ENCODE data around the gene CHL1. TPM values are rescaled to one million over a fixed set of nuclear protein-coding genes. Genes with fewer than 3 reads are reported as not detected.

Gene CHL1
- total RNA-seq, 4 donors from 2014 or later, result 2.6 to 64.8 (median 17.7) TPM

- TF ChIP-seq CTCF (IDR thresholded peaks at IDR 0.05) (no peak), POLR2A (IDR thresholded peaks at IDR 0.05) (no peak)
- intact Hi-C loops (cut with DNase I; ENCODE audit: low total_unique reads), result no loop called here
- no peak for DNase-seq
These were observed 177.9 kb downstream of the CHL1 start for GRCh38 chr3:374459-374858.

GRCh38 chr3:377158-377561 lies 180.6 kb downstream of the CHL1 start:
- DNase-seq, result no peak
- no peaks in the 10 kb centered on the region for H3K9me3 ChIP-seq
- H3K27me3 ChIP-seq, result no peaks in the 10 kb centered on the region
- no peaks in the 10 kb centered on the region for H3K4me1 ChIP-seq
- intact Hi-C loops (cut with DNase I; ENCODE audit: low total_unique reads), result no loop called here
- H3K4me3 ChIP-seq, result no peak overlapping the region
- no peaks in the 10 kb centered on the region for H3K36me3 ChIP-seq
- no peak overlapping the region for H3K27ac ChIP-seq
- TF ChIP-seq POLR2A (IDR thresholded peaks at IDR 0.05) (no peak), CTCF (IDR thresholded peaks at IDR 0.05) (peak; percentile 37 to 44 (median 40))

More at GRCh38 chr3:374459-374858, 177.9 kb downstream of the CHL1 start:
- H3K9me3 ChIP-seq, result no peaks in the 10 kb centered on the region
- no peak overlapping the region for H3K4me3 ChIP-seq
- H3K27me3 ChIP-seq, result no peaks in the 10 kb centered on the region
- no peak overlapping the region for H3K27ac ChIP-seq
- H3K36me3 ChIP-seq, result no peaks in the 10 kb centered on the region
- no peaks in the 10 kb centered on the region for H3K4me1 ChIP-seq

GRCh38 chr3:380801-381200 lies 184.2 kb downstream of the CHL1 start:
- H3K27ac ChIP-seq, result no peak overlapping the region
- intact Hi-C loops (cut with DNase I; ENCODE audit: low total_unique reads), result no loop called here
- H3K4me3 ChIP-seq, result no peak overlapping the region
- H3K27me3 ChIP-seq, result no peaks in the 10 kb centered on the region
- H3K36me3 ChIP-seq, result no peaks in the 10 kb centered on the region
- DNase-seq, result no peak
- no peaks in the 10 kb centered on the region for H3K4me1 ChIP-seq
- TF ChIP-seq POLR2A (IDR thresholded peaks at IDR 0.05), result no peak
- TF ChIP-seq CTCF (IDR thresholded peaks at IDR 0.05), result no peak
- H3K9me3 ChIP-seq, result no peaks in the 10 kb centered on the region

- peak overlapping the region in 1 of 2 donors; percentile 21 for H3K27ac ChIP-seq
These were observed 188.6 kb downstream of the CHL1 start for GRCh38 chr3:385151-385550.

GRCh38 chr3:394775-395174 lies 198.2 kb downstream of the CHL1 start:
- H3K36me3 ChIP-seq, result no peaks in the 10 kb centered on the region
- intact Hi-C loops (cut with DNase I; ENCODE audit: low total_unique reads), result no loop called here
- no peak overlapping the region for H3K4me3 ChIP-seq
- H3K4me1 ChIP-seq, result no peaks in the 10 kb centered on the region
- DNase-seq, result no peak
- no peak overlapping the region for H3K27ac ChIP-seq
- TF ChIP-seq CTCF (IDR thresholded peaks at IDR 0.05), result no peak
- no peak for TF ChIP-seq POLR2A (IDR thresholded peaks at IDR 0.05)
- H3K9me3 ChIP-seq, result no peaks in the 10 kb centered on the region
- H3K27me3 ChIP-seq, result no peaks in the 10 kb centered on the region

More at GRCh38 chr3:385151-385550, 188.6 kb downstream of the CHL1 start:
- intact Hi-C loops (cut with DNase I; ENCODE audit: low total_unique reads), result no loop called here
- TF ChIP-seq POLR2A (IDR thresholded peaks at IDR 0.05) (no peak), CTCF (IDR thresholded peaks at IDR 0.05) (no peak)
- H3K27me3 ChIP-seq, result no peaks in the 10 kb centered on the region
- H3K4me1 ChIP-seq, result no peaks in the 10 kb centered on the region
- no peak overlapping the region for H3K4me3 ChIP-seq
- no peaks in the 10 kb centered on the region for H3K9me3 ChIP-seq
- peak in 1 of 2 donors; percentile 28 for DNase-seq
- no peaks in the 10 kb centered on the region for H3K36me3 ChIP-seq

Measured in uterus (tissue), 4 donors.